PFSK-1 (cell line): ENCODE results near the gene CYS1.

Source experiments
- FOXP2 ChIP-seq: optimal IDR thresholded peaks from 2 replicates; pipeline ENCODE3; 2011; ENCODE audit warnings: borderline replicate concordance, control low read depth, inconsistent platforms; ENCODE audit not compliant: insufficient read depth; ENCODE audit errors: extremely low read length, extremely low read depth
- POLR2AphosphoS5 ChIP-seq: IDR thresholded peaks from 2 replicates; pipeline ENCODE4 v1.6.1; 2012; ENCODE audit warnings: low read depth, mild to moderate bottlenecking, control low read depth, low read length, moderate library complexity
- REST ChIP-seq, 2 experiments: IDR thresholded peaks; 2 replicates each; pipeline versions ENCODE4 v1.6.1 to v1.8.0; 2011 to 2012; ENCODE audit warnings: low read depth in 2 of 2, low read length in 2 of 2, control low read depth in 1 of 2, inconsistent platforms in 1 of 2, mild to moderate bottlenecking in 1 of 2, moderate library complexity in 1 of 2; ENCODE audit not compliant: insufficient read depth in 1 of 2
- SIN3A ChIP-seq: IDR thresholded peaks from 2 replicates; pipeline ENCODE4 v1.6.1; 2012; ENCODE audit warnings: mild to moderate bottlenecking, low read length, moderate library complexity, borderline replicate concordance; ENCODE audit not compliant: insufficient read depth

GRCh38 chr2:10047616-10048500 lies 32.4 kb downstream of the CYS1 start:
- TF ChIP-seq REST (IDR thresholded peaks at IDR 0.05; ENCODE audit: insufficient read depth in 1 of 2, low read depth in 2 of 2, low read length in 2 of 2) = no peak
- TF ChIP-seq FOXP2 = no peak
- TF ChIP-seq SIN3A = no peak
- TF ChIP-seq POLR2AphosphoS5 = no peak
